HL-60 (cell line): ENCODE measurements around the gene TBX5.

Source experiments
- POLR2AphosphoS5 ChIP-seq: IDR thresholded peaks from 2 replicates; pipeline ENCODE4 v1.6.1; 2012; ENCODE audit warnings: low read depth
- TF ChIP-seq, protein P1 (sequence below): IDR thresholded peaks from one replicate; pipeline ENCODE4 v1.5.1; 2011; ENCODE audit warnings: low read length, control low read depth, inconsistent platforms; ENCODE audit not compliant: insufficient read depth

GRCh38 chr12:114393569-114393968 is 12.4 kb downstream of the TBX5 start:
- TF ChIP-seq POLR2AphosphoS5 = no peak
- TF ChIP-seq, protein P1, sequence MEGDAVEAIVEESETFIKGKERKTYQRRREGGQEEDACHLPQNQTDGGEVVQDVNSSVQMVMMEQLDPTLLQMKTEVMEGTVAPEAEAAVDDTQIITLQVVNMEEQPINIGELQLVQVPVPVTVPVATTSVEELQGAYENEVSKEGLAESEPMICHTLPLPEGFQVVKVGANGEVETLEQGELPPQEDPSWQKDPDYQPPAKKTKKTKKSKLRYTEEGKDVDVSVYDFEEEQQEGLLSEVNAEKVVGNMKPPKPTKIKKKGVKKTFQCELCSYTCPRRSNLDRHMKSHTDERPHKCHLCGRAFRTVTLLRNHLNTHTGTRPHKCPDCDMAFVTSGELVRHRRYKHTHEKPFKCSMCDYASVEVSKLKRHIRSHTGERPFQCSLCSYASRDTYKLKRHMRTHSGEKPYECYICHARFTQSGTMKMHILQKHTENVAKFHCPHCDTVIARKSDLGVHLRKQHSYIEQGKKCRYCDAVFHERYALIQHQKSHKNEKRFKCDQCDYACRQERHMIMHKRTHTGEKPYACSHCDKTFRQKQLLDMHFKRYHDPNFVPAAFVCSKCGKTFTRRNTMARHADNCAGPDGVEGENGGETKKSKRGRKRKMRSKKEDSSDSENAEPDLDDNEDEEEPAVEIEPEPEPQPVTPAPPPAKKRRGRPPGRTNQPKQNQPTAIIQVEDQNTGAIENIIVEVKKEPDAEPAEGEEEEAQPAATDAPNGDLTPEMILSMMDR = no peak
